Activated CD4-positive, CD25-positive, alpha-beta regulatory T cell treated with anti-CD3 and anti-CD28 coated beads, Interleukin-2, amount 50 U/mL, for 16 hours (primary cell): ENCODE results near the gene FAF1.
"Not testable (repeated sequence)": the region's sequence is repeated elsewhere in the genome, so short reads cannot be mapped to it uniquely, and the experiment has no call there.

Experiments used
- DNase-seq: peaks from one replicate; pipeline ENCODE4 v3.0.0-alpha.2; 2020; ENCODE audit warnings: low read depth, low spot score

FAF1 gene

DNA sequence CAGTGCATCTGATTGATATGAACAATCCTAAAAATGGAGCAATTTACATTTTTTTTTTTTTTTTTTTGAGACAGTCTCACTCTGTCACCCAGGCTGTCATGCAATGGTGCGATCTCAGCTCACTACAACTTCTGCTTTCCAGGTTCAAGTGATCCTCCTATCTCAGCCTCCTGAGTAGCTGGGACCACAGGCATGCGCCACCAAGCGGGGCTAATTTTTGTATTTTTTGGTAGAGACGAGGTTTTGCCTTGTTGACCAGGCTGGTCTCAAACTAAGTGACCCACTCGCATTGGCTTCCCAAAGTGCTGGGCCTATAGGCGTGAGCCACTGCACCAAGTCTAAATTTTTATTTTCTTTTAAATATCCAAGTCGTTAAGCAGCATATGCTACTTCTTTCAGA is 109.0 kb downstream of the FAF1 start:
- DNase-seq, result no peak

DNA sequence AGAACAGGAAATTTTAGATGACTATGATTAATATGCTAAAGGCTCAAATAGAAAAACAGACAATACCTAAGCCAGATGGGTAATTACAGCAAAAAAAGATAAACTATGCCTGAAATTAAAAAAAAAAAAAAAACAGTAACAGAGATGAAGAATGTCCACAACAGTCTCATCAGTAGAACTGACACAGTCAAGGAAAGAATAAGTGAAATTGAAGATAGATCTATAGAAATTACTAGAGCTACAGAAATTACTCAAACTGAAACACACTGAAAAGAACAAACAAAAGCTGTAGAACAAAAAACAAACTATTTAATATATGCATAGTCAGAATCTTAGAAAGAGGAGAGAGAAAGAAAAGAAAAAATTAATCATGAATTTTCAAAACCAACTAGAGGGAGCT is 112.8 kb downstream of the FAF1 start:
- DNase-seq, result no peak

DNA sequence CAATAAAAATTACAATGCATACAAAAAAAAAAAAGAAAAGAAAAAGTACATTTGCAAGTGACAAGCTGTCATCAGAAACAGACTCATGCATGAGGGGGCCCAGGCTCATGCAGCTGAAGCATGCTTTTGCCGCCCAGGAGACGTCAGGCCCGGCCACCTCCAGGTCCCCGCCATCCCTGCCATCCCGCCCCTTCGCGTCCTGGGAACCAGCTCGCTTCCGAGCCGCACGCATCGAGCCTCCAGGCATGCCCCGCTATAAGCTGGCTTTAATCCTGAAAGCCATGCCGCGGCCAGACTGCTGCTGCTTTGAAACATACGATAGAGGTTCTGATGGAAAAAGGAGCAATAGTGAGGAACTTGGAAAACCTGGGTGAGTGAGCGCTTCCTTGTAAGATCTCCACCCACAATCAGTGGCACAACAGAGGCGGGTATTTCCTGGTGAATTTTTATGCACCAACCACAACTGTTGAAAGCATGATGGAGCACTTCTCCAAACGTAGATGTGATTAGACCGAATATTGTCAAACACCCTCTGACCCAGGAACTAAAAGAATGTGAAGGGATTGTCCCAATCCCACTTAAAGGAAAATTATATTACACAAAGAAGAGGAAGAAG is 113.7 kb downstream of the FAF1 start:
- DNase-seq, result no peak

DNA sequence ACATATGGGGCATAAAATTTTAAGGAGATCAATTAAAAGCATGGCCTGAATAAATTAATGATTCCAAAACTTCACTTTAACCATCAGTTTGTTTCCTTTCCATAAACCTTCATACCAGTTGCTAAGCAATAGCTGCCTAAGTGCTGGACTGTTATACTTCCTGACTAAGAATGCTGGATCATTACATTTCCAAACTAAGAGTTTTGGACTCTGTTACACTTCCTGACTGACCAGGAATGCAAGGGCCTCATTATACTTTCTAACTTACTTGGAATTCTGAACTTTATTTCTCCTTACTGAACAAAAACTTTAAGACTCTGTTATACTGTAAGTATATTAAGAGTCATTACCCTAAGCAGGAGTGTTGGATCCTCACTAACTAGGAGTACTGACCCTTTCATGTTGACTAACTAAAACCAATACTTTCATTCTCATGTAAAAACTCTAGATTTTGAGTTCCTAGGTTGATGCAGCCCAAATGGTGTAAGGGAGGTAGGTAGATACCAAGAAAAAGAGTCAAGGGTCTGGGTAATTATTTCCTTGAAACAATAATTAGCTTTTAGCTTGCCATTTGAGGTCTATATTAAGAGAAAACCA is 118.2 kb downstream of the FAF1 start:
- DNase-seq, result no peak

DNA sequence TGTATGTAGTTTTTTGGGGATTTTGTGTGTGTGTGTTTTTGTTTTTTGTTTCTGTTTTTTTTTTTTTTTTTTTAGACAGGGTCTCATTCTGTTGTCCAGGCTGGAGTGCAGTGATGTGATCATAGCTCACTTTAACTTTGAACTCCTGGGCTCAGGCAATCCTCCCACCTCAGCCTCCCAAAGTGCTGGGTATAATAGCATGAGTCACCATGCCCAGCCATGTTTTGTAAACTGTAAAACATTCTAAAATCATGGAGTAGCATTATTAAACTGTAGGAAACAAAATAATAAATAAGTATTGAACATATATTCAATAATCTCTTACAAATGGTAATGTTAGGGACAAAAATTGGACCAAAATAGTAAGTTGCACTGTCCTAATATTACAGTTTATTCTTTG is 124.0 kb downstream of the FAF1 start:
- DNase-seq, result no peak

DNA sequence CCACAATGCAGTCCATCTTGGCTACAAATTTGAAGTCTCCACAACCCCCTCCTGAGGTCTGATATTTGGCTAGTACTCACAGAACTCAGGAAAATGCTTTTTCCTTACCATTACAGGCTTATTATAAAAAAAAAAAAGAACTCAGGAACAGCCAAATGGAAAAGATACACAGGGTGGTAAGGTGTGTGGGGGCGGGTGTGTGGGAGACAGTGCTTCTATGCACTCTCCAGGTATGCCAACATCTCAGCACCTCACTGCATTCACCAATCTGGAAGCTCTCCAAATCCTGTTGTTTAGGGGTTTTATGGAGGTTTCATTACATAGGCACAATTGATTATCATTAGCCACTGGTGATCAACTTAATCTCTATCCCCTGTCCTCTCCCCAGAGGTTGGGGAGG is 126.9 kb downstream of the FAF1 start:
- DNase-seq, result no peak

DNA sequence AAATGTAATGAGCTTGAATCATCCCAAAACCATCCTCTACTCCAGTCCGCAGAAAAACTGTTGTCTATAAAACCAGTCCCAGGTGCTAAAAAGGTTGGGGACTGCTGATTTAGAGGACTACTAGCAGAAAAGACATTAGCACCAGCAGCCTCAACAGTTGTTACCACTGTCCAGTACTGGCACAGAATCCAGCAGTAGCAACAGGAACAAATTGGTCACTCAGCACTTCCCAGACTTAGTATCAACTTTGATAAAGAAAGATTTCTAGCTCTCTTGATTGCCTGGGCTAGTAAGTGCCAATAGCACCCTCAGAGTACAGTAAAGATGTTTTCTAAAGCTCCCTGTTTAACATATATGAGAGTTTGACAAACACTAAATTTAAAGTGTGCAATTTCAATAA is 127.9 kb downstream of the FAF1 start:
- DNase-seq, result no peak

DNA sequence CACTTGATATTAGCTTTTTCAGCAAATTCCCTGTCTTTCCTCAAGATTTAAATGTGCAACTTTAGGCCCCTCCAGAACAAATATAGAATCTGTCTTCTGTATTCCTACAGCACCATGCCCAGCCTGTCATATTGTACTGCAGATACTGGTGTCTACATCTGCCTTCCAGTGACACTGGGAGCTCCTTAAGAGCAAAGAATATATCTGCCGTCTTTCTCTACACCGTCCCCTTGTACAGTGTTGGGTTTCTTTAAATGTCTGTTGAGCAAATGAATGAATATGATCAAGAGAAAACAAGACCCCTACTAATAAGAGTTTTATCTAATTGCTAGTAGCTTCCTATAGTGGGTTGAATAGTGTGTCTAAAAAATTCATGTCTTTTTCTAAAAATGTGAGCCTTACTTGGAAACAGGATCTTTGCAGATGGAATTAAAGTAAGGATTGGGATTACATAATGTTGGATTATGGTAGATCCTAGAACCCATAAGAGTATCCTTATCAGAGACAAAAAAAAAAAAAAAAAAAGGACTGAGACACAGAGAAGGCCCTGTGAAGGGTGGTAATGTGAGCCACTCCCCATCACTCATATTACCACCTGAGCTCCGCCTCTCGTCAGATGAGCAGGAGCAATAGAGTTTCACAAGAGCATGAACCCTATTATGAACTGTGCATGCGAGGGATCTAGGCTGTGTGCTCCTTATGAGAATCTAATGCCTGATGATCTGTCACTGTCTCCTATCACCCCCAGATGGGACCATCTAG is 128.6 kb downstream of the FAF1 start:
- DNase-seq, result no peak

DNA sequence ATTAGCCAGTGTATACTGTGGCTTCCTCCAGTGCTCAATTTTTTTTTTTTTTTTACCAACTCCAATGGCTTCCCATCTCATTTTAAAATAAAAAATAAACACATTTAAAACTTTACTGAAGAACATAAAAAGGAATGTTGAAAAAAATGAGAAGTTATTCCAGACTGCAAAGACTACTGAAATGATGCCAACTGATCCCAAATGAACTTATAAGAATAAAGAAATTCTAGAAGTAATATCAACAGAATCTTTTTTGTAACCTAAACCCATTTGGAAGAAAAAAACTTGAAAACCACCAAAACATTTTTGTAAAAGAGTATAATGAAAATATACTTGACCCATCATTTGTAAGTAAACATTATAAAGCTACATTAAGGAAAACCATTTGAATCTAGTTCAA is 129.4 kb downstream of the FAF1 start:
- DNase-seq, result no peak

DNA sequence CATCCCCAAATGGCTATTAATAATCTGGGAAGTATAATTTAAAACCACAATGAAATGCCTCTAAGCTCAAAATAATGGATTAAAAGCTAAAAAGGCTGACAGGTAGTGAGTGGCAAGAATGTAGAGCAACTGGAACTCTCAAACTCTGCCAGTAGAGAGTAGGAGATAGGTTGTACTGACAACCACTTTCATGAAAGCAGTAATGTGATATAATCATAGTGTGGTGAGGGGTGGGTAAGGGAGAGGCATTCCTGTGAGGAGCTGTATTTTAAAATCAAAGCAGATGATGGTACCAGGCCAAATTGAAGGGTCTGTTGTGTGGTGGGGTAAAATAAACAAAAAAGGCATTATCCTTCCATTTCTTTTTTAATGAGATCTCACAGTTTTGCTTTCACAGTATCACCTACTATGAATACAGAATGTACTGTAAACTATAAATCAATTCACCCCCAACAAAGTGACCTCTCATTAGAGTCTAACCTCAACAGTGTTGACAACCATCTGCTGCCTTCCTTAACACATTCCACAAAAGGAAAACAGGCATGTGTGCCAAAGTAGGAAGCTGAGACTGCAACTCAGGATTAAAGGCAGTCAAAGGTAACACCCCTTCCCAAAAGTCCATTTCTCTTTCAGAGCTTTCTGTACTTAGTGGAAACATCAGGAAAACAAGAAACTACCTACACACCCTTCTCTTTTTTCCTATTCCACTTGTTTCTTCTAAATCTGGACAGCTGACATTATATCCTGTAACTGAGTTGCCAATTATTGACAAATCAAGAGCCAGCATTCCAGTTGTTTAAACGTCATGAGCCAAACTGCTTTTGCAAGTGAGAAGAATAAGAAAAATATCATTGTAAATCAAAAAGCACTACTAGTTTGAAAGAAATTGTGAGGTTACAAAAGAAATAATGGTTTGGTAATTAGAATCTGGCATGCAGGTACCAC is 130.8 kb downstream of the FAF1 start:
- DNase-seq, result no peak

DNA sequence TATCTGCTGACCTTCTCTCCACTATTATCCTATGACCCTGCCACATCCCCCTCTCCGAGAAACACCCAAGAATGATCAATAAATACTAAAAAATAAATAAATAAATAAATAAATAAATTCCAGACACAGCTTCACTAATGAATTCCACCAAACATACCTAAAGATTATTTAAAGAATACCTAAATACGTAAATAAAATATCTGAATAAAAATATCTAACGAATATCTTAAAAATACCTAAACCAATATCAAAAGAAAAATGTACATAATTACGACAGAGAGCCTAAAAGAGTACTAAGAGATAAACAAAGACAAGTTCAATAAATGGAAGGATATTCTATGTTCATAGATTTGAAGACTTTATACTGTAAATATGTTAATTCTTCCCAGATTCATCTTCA is 132.5 kb downstream of the FAF1 start:
- DNase-seq, result no peak

DNA sequence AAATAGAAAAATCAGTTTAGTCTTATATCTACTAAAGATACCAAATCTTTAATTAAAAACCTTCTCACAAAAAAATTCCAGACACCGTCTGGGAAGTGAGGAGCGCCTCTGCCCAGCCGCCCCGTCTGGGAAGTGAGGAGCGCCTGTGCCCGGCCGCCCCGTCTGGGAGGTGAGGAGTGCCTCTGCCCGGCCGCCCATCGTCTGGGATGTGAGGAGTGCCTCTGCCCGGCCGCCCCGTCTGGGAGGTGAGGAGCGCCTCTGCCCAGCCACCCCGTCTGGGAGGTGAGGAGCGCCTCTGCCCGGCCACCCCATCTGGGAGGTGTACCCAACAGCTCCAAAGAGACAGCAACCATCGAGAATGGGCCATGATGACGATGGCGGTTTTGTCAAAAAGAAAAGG is 133.3 kb downstream of the FAF1 start:
- not testable (repeated sequence) for DNase-seq

DNA sequence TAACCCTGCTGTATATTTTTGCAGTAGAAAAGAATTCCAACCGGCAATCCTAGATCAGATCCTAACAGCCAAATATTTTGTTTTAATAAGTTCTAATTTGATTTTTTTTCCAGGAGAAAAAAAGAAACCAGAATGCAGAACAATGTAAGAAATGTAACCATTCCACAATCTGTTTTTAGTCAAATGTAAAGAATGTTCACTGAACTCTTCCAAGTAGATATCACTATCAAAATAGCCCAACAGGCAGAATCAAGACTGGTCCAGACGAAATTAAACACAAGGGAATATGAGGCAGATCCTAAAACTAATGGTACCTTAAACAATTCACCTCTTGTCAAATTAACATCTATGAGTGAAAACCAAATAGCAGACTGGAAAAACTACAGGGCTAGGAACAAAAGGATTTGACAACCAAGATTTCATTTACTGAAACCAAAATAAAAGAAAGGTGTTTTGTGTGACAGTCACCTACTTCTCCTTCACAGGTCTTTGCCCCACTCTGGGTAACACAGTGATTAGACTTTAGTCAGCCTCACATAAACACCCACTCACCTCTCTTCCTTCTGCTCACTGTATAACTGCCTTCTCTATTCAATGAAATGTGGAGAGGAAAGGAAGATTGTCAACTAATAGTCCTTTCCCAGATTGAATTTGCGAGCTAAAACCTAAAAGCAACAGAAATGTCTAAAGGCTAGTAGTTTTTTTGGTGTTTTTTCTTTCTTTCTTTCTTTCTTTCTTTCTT is 137.9 kb downstream of the FAF1 start:
- DNase-seq, result no peak

DNA sequence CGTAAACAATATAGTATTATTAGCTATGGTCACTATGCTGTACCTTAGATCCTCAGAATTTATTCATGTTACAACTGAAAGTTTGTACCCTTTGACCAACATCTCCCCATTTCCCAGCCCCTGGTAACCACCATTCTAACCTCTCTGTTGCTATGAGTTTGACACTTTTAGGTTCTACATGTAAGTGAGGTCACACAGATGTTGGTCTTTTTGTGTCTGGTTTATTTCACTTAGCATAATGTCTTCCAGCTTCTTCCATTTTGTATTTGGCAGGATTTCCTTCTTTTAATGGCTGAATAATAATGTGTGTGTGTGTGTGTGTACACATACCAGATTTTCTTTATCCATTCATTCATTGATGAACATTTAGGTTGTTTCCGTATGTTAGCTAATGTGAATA is 139.5 kb downstream of the FAF1 start:
- no peak for DNase-seq

DNA sequence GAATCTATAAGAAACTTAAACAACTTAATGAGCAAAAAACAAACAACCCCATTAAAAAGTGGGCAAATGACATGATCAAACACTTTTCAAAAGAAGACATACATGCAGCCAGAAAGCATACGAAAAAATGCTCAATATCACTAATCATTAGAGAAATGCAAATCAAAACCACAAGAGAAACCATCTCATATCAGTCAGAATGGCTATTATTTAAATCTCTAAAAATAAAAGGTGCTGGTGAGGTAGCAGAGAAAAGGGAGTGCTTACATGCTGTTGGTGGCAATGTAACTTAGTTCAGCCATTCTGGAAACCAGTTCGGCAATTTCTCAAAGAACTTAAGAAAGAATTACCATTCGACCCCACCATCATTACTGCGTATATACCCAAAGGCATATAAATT is 147.7 kb downstream of the FAF1 start:
- DNase-seq, result no peak

DNA sequence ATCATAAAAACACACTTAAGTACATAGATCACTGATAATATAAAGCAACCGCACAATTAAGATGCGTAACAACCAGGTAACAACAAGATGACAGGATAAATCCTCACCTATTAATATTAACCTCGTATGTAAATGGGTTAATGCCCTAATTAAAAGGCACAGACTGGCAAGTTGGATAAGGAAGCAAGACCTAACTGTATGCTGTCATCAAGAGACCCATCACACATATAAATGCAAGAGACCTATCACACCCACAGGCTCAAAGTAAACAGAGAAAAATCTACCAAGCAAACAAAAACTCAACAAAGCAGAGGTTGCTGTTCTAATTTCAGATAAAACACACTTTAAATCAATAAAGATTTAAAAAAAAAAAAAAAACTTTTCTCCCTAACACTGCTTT is 151.8 kb downstream of the FAF1 start:
- DNase-seq, result no peak

DNA sequence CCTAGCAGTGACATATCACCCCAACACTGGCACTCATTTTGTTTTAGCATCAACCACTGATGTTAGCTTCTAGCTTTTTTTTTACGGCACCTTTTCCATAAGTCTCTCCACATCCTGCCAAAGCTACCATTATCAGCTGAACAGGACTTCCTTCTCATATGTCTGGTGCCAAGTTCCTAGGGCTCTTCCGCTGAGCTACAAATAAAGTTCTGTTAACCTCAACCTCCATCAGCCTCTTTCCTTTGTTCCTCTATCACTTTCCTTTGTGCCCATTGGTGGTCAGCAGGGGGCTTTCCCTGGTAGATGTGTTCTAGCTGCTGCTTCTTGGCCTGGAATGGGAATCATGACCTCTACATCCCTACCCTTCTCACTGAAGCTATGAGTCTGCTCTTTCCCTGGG is 163.8 kb downstream of the FAF1 start:
- DNase-seq, result no peak

DNA sequence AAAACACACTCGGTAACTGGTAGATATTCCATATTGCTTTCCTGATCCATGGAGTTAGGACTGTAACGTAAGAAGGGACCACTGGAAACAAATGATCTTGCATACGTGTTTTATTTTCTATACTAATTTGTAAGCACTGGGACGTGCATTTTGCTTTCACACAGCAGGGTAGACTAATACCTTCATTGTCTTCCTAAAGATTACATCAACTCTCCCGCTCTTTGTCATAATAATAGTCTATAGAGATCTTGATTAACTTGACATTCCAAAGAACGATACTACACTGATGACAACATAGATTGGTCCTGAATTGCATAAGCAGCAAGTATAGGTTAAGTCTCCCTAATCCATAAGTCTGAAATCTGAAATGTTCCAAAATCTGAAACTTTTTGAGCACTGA is 166.5 kb downstream of the FAF1 start:
- DNase-seq, result no peak

DNA sequence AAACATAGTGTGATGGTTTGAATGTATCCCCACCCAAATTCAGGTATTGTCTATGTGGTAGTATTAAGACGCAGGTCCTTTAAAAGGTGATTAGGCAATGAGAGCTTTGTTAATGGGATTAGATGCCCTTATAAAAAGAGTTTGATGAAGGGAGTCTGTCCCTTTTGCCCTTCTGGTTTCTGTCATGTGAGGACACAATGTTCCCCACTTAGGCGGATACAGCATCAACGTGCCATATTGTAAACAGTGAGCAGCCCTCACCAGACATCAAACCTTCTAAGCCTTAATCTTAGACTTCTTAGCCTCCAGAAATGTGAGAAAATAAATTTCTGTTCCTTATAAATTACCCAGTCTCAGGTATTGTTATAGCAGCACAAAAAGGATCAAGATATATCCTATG is 172.8 kb downstream of the FAF1 start:
- DNase-seq, result no peak

DNA sequence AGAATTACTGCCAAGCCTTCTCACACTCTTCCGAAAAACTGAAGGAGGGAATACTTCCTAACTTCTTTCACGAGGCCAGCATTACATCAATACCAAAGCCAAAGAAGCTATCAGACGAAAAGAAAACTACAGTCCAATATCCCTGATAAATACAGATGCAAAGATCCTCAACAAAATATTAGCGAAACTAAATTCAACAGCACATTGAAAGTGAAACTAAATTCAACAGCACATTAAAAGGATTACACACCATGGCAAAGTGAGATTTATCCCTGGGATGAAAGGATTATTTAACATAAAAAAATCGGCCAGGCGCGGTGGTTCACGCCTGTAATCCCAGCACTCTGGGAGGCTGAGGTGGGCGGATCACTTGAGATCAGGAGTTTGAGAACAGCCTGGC is 176.8 kb downstream of the FAF1 start:
- DNase-seq, result no peak

DNA sequence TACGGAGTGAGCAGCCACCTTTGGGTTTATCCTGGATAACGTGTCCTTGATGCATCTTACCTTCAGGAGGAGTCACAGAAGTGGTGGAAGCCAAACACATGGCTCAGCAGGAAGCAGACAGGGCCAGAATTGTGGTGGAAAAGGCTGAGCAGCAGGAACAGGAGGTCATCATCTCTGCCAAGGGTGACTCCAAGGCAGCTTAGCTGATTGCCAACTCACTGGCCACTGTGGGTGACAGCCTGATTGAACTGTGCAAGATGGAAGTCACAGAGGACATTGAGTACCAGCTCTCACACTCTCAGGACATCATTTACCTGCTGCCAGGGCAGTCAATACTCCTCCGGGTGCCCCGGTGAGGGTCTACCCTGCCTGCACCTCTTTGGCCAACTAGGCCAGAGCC is 179.3 kb downstream of the FAF1 start:
- no peak for DNase-seq

DNA sequence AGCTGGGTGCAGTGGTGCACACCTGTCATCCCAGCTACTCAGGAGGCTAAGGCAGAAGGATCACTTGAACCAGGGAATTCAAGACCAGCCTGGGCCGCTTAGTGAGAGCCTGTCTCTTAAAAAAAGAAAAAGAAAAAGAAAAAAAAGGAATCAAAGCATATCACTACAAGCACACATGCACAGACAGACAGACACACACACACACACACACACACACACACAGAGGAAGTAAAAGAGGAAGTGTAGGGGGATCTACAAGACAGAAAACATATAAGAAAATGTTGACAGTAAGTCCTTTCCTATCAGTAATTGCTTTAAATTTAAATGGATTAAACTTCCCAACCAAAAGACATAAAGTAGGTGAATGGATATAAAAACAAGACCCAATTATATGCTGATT is 180.3 kb downstream of the FAF1 start:
- DNase-seq, result no peak
